HG03039 (cell line): ENCODE data around the gene MPHOSPH6.
"Not testable (repeated sequence)": the region's sequence is repeated elsewhere in the genome, so short reads cannot be mapped to it uniquely, and the experiment has no call there.

ENCODE experiments used
- ATAC-seq: cut with Tn5 transposase; IDR thresholded peaks from one replicate; pipeline ENCODE4 v1.9.1; 2021; ENCODE audit warnings: mild to moderate bottlenecking, moderate library complexity; ENCODE audit not compliant: unreplicated experiment

Gene MPHOSPH6

GRCh38 chr16:82124651-82125050 is 45.4 kb downstream of the MPHOSPH6 start:
- ATAC-seq, result no peak

GRCh38 chr16:82119405-82119804 is 50.6 kb downstream of the MPHOSPH6 start:
- no peak for ATAC-seq

DNA sequence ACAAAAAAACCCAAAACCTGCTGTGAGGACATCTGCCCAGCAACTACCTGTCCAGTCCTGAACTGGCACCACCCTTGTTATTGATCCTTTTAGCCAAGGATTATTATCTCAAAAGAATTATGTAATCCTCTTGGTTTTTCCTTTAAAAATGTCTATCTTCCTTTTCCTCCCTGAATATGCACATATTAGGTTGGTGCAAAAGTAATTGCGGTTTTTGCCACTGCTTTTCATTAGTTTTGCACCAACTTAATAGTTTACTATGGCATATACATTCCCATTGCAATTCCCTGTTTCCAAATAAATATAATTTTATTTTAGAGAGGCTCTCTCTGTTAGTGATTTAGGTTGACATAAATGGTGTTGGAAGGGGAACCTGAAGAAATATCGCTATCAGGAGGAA is 51.3 kb downstream of the MPHOSPH6 start:
- ATAC-seq, result no peak

DNA sequence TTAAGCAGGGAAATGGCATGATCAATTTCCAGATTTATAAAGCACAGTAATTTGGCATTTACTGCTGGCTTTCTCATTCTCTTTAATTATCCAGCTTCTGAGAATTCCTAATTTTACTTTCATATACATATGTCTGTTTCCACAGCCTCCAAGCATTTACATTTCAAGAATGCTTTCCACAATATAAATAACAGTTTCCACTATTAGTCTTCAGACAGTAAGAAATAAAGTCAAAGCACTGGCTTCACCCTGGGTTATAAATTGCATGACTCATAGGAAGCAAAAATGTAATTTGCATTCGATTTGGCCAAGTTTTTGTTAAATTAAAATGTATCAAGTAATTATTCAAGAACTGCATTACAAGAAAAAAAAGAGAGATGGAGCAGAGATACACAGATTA is 53.5 kb downstream of the MPHOSPH6 start:
- ATAC-seq, result no peak

- no peak for ATAC-seq
Measured at GRCh38 chr16:82113741-82114140, 56.3 kb downstream of the MPHOSPH6 start.

DNA sequence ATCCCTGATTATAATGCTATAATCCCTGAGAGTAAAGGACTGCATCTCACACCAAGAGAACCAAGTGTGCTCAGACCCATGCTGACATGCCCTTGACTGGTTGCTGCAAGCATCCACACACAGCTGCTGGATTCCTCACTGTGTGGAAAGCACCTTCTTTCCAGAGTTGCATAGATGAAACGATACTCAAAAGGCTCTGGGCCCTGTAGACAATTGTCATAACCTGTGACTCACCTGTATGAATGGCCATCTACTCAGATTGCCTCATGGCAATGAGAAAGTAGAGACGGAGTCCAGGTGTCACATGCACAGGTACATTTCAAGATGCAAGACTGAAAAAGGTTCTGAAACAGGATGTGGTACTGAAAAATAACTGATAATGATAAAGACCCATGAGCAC is 58.1 kb downstream of the MPHOSPH6 start:
- no peak for ATAC-seq

- not testable (repeated sequence) for ATAC-seq
Measured at GRCh38 chr16:82109266-82109665, 60.8 kb downstream of the MPHOSPH6 start.

DNA sequence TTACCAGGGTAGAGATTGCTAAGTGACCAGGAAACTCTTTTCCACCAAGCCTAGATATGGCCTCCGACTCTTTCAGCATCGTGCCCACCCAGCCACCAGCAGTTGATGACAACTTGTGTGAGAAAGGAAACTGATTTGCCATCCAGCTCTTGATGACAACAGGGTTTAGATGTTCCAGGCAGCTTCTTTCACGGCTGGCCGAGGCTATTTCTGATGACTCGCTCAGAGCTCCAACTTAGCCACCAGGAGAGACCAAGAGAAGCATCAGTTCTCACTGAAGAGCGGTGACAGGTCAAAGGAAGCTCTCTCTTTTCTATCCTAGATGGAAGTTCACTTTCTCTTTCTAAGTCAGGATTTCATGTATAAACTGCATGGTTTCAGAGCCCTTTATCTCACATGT is 61.2 kb downstream of the MPHOSPH6 start:
- no peak for ATAC-seq

GRCh38 chr16:82108100-82108499 is 61.9 kb downstream of the MPHOSPH6 start:
- ATAC-seq, result no peak

DNA sequence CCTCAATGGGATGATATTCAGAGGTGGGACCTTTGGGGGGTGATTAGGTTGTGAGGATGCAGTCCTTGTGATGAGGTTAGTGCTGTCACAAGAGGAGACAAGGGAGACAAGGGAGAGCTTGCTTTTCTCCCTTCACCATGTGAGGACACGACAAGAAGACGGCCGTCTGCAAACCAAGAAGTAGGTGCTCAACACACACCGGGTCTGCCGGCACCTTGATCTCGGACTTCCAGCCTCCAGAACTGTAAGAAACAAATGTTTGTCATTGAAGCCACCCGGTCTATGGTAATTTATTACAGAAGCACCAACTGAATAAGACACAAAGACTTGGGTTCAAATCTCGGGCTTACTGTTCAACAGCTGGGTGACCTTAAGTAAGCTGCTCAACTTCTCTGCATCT is 64.9 kb downstream of the MPHOSPH6 start:
- no peak for ATAC-seq
